KOPT-K1 (cell line): ENCODE measurements around the gene HPCAL4.

ENCODE experiments used
- H3K27ac ChIP-seq: fragments of 200-600 bp; sonication (generic); 2 replicates; pipeline ENCODE4 v1.5.1; 2016; ENCODE audit warnings: antibody characterized with exemption, mild to moderate bottlenecking, low read depth, low read length; ENCODE audit not compliant: poor library complexity, severe bottlenecking
- H3K36me3 ChIP-seq: fragments of 200-600 bp; sonication (generic); 2 replicates; pipeline ENCODE4 v1.5.1; 2017; ENCODE audit warnings: antibody characterized with exemption, mild to moderate bottlenecking, low read length, moderate library complexity; ENCODE audit not compliant: insufficient read depth
- H3K9me3 ChIP-seq: fragments of 200-600 bp; sonication (generic); 2 replicates; pipeline ENCODE4 v1.5.1; 2017; ENCODE audit warnings: antibody characterized with exemption, low read length, mild to moderate bottlenecking; ENCODE audit not compliant: insufficient read depth, poor library complexity, severe bottlenecking

Gene HPCAL4

DNA sequence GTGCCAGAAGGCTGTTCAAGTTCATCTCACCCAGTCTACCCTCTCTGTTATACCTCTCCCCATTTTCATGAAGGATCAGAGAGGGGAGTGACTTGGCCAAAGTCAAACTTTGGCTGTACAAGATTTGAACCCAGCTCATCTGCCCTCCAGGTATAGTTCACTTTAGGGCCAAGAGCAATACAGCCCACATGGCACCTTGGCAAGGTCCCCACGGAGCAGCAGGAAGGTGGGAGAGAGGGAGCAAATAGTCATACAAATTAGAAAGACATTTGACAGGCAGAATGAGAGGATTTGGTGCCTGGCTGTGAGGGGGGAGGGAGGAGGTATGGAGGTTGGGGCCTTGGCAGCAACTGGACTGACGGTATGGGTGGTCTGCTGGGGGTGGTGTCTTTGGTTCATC lies 1.0 kb downstream of the HPCAL4 start:
- Histone ChIP-seq H3K36me3 (no peaks in the 10 kb centered on the region), H3K9me3 (no peaks in the 10 kb centered on the region), H3K27ac (no peak overlapping the region)

DNA sequence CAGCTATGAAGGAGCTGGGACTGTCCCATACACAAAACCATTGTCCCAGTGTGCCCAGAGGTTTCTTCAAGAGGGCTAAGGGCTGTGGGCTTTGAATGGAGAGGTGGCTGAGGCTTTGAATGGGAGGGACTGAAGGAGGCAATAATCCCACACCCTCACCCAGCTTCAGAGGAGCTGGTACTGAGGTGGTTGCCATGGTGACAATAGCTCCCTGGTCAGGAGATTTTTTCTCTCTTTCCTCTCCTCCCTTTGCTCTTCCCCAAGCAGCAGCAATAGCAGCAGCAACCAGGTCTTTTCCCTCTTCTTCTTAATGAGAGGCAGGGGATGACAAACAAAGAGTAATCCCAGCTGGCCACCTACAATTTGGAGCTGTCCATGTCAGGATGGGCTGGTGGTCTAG lies 1.6 kb downstream of the HPCAL4 start:
- H3K9me3 ChIP-seq: no peaks in the 10 kb centered on the region
- no peaks in the 10 kb centered on the region for H3K36me3 ChIP-seq
- H3K27ac ChIP-seq: no peak overlapping the region

DNA sequence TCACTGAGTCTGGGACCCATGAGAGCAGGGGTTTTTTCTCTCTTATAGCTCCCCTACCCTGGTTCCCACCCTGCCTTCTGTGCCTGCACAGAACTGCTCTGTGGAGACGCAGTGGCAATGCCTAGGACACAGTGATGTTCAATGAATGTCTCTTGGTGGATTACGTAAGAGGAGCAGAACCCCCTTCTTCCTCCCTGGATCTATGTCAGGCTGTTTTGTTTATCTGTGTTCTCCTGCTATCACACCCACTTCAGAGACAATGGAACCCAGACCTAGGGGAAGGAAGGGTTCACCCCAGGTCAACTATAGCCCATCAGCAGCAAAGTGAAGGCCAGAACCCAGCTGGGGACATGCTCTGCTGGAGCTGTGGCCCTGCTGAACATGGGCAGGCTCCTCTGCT lies 2.0 kb downstream of the HPCAL4 start:
- no peaks in the 10 kb centered on the region for H3K36me3 ChIP-seq
- no peaks in the 10 kb centered on the region for H3K9me3 ChIP-seq
- H3K27ac ChIP-seq: no peak overlapping the region

DNA sequence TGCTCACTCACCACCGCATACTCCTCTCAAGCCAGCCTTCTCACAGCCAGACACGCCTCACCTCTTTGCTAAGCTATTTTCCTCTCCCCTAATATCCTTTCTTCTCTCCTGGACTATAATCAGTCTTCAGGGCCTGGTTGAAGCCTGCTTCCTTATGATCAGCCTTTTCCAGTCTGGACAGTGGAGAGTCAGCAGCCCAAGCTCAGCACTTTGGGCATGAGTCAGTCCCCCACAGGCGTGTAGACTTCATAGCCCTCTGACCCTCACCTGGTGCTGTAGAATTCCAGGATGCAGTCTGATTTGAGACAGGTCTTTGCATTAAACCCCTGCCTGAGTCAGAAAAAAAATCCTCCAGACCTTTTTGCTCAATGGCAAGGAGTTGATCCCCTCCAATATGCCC lies 2.5 kb downstream of the HPCAL4 start:
- no peaks in the 10 kb centered on the region for H3K36me3 ChIP-seq
- no peak overlapping the region for H3K27ac ChIP-seq
- no peaks in the 10 kb centered on the region for H3K9me3 ChIP-seq

DNA sequence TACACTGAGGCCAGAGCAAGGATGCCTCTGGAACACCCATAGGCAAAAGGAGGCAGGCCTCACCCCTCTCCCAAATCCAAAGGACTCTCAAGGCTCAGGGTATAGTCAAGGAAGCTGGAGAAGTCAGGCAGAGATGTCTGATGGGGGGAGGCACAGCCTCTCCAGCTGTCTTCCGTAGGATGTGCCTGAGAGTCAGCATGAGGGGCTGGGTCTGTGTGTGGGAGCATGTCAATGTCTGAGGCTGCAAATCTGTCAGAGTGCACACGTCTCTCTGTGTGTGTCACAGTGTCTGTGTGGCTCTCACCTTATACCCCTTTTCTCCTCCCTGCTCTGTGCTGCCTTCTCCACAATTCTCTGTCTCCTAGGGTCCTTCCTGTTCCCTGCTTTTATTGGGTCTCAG lies 4.0 kb downstream of the HPCAL4 start:
- no peaks in the 10 kb centered on the region for H3K36me3 ChIP-seq
- H3K27ac ChIP-seq: no peak overlapping the region
- no peaks in the 10 kb centered on the region for H3K9me3 ChIP-seq

DNA sequence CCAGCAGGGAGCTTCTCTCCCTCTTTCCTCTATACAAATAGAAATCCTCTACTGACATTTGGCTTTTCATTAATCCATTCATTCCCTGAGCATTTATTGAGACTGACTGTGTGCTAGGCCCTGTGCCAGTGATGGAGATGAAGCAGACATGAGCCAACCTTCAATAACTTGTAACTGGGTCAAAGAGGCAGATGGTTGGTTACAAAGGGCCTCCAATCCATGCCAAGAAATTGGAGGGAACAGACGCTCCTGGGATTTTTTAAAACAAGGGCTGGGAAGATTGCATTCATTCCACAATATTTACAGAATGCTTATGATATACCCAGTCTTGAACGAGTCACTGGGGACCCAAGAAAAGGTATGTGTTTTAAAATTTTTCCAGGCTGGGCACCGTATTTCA lies 6.2 kb downstream of the HPCAL4 start:
- Histone ChIP-seq H3K9me3 (no peaks in the 10 kb centered on the region), H3K36me3 (no peaks in the 10 kb centered on the region), H3K27ac (no peak overlapping the region)

DNA sequence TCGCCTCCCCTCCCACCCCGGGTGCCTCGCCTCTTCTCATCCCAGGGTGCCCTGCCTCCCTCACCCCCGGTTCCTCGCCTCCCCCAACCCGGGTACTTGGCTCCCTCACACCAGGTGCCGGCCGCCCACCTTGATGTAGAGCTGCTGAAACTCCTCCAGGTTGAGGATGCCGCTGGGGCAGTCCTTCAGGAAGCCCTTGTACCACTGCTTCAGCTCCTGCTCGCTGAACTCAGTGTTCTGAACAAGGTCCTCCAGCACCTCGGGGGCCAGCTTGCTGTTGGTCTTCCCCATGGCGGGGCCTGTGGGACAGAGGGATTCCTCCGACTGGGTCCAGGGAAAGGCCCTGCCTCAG lies 6.9 kb downstream of the HPCAL4 start:
- no peaks in the 10 kb centered on the region for H3K36me3 ChIP-seq
- no peak overlapping the region for H3K27ac ChIP-seq
- no peaks in the 10 kb centered on the region for H3K9me3 ChIP-seq

DNA sequence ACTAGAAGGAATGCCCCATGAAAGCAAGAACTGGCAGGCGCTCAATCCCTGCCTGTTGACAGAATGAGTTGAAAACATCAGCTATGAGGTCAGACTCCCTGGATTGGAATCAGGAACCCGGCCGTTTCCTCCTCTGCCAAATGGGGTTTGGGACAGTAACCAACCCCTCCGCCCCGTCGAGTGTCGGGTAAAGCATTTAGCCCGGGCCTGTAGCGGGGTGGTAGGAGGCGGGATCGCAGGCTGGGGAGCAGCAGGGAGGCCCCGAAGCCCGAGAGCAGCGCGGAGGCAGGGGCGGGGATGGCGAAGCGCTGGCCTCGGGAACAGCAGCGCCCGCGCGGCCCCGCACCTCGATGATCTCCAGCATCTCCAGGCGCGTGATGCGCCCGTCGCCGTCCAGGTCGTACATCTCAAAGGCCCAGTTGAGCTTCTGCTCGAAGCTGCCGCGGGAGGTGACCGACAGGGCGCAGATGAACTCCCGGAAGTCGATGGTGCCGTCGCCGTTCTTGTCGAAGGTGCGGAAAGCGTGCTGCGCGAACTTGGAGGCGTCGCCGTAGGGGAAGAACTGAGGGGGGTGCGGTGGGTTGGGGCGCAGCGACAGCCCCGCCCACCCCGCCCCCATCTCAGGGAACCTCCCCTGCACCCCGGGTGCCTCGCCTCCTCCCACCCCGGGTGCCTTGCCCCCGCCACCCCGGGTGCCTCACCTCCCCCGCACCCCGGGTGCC lies 7.5 kb downstream of the HPCAL4 start:
- Histone ChIP-seq H3K36me3 (no peaks in the 10 kb centered on the region), H3K9me3 (no peaks in the 10 kb centered on the region), H3K27ac (no peak overlapping the region)

DNA sequence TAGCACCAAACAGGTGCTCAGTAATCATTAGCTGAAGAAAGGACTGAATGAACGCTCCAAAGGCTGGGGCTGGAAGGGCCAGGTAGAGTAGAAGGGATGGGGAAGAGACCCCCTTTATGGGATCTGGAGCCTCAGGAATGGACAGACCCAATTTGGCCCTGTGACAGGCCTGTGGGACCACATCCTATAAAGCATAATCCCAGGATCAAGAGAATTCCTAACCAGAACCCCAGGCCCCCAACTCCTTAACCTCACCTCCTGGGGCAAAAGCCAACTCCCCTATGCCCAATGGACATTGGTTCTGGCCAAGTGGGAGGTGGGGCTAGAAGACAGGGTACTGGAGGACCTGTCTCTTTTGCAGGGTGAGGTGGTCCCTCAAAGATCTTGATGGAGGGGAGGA lies 9.2 kb downstream of the HPCAL4 start:
- Histone ChIP-seq H3K9me3 (no peaks in the 10 kb centered on the region), H3K36me3 (no peaks in the 10 kb centered on the region), H3K27ac (no peak overlapping the region)

DNA sequence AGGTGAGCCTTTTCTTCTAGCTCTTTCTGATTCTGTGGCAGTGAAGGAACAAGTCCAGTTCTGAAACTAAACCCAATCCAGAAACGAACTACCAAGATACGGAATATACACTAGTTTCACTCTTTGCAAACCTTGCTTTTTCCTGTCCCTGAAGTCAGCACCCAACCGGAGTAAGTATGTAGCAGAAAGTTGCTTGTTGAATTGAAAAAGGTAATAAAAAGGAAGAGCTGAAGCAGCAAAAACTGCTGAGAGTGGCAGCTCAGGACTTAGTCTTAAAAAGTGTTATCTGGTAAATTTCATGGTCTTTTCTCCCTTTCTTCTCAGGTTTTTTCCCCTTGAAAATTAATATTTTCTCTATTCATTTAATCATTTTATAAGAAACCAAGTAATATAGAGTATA lies 9.9 kb downstream of the HPCAL4 start:
- no peaks in the 10 kb centered on the region for H3K36me3 ChIP-seq
- no peak overlapping the region for H3K27ac ChIP-seq
- no peaks in the 10 kb centered on the region for H3K9me3 ChIP-seq

DNA sequence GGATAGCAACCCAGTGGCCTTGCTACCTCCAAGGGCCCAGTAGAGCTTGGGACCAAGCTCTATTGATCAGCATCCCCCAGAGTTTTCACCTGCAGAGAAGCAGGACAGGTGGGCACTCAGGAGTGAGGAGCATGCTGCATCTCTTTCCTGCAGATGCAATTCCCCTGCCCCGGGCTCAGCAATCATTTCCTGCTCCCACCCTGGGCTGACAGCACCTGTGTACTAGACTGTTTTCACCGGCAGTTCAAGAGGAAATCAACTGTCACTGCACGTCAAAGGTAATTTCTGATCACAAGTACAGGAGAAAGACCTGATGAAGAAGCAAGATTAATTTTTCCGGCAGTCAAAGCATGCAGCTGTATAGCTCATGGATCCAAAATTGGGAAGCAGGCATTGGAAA lies 10.5 kb downstream of the HPCAL4 start:
- no peaks in the 10 kb centered on the region for H3K9me3 ChIP-seq
- no peaks in the 10 kb centered on the region for H3K36me3 ChIP-seq
- no peak overlapping the region for H3K27ac ChIP-seq

DNA sequence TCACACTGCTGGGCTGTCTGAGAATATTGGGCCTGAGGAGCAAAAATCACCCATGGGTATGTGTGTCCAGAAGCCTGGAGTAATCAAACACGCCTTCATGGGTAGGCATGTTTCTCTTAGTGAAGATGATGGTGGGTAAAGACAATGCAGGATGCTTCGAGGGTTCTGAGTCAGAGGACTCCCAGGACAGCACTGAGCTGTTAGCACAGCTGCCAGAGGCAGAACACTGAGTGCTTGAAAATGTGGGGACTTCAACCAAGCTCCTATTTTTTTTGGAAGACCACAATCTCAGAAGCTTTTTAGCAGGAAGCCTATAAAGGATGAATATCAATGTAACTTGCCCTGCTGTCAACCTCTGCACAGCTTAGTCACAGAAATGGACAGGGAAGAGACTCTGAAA lies 11.4 kb downstream of the HPCAL4 start:
- no peaks in the 10 kb centered on the region for H3K9me3 ChIP-seq
- H3K27ac ChIP-seq: no peak overlapping the region
- H3K36me3 ChIP-seq: no peaks in the 10 kb centered on the region

DNA sequence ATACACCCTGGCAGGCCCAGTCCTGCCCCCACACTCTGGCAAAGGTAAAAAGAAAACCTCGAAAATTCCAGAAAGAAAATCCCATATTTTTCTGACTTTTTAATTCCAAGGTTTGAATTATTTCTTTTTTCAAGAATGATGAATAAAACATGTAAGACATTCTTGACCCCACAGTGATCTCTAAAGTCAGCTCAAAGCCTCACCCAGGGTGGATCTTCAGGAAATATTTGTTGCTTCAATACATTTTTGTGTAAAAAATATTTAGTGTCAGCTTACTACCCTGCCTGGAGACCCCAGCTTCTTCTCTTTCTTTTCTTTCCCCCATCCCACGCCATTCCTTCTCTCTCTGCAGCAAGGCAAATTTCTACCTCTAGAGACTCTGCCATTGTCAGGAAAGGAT lies 12.3 kb downstream of the HPCAL4 start:
- Histone ChIP-seq H3K9me3 (no peaks in the 10 kb centered on the region), H3K36me3 (no peaks in the 10 kb centered on the region), H3K27ac (no peak overlapping the region)

DNA sequence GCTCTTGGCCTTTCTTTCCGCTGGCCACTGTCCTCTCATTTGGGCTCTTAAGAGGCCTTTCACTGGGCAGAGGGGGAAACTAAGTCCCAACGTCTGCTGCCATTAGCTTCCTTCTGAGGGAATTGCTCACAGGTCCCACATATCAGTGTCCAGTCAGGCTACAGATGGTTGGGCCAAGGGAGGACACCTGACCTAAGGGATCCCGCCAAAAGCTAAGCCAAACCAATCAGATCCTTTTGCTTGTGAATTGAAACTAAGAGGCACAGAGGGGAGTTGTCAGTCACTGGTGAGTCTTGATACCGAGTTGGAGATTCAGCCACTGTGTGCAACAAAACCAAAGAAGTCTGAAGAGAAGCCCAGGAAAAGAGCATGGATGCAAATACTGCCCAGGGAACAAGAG lies 13.6 kb downstream of the HPCAL4 start:
- Histone ChIP-seq H3K36me3 (no peaks in the 10 kb centered on the region), H3K9me3 (no peaks in the 10 kb centered on the region), H3K27ac (no peak overlapping the region)

DNA sequence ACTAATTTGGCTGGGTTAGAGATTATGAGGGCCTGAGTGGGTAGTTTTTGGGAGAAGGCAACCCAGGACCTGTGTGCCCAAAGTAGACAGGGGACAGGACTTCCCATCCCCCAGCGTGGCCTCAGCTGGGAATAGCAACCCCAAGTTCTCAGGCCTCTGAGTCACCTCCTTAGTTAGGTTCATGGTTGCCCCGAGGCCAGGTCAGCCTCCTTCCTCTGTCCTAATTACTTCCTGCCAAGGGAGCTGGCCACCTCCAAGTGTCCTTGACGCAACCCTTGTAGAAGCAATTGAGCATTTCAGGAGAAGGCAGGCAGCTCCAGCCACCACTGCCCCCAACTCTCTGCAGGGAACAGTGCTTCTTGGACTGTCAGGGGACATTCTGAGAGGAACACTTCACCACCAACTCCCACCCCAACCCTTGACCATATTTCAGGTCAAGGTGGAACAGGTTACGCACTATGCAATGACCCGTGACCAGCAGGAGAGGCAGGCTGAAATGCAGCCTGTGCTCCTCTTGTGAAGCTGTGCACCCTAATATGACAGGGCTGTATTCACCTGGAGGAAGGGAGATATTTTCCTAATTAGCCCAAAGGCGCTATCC lies 14.2 kb downstream of the HPCAL4 start:
- H3K36me3 ChIP-seq: no peaks in the 10 kb centered on the region
- no peaks in the 10 kb centered on the region for H3K9me3 ChIP-seq
- no peak overlapping the region for H3K27ac ChIP-seq

DNA sequence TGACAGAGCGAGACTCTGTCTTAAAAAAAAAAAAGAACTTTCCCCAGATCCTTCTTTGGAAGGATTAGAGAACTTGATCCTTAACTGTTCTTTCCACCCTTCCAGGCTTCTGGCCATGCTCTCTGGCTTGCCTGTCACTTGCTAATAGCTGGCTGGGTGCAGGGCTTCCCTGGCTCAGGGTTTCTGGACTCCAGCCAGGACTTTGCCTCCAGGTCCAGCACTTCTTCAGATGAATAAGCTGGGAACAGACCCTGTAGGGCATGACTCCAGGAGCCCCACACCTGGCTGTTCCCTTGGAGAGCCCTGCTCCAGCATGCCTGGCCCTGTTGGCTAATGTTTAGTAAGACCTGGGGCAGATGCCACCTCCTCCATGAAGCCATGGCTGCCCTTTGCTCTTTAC lies 16.0 kb downstream of the HPCAL4 start:
- no peaks in the 10 kb centered on the region for H3K36me3 ChIP-seq
- H3K27ac ChIP-seq: no peak overlapping the region
- H3K9me3 ChIP-seq: no peaks in the 10 kb centered on the region
